ENCODE measurements around the gene AFF3.

DNA sequence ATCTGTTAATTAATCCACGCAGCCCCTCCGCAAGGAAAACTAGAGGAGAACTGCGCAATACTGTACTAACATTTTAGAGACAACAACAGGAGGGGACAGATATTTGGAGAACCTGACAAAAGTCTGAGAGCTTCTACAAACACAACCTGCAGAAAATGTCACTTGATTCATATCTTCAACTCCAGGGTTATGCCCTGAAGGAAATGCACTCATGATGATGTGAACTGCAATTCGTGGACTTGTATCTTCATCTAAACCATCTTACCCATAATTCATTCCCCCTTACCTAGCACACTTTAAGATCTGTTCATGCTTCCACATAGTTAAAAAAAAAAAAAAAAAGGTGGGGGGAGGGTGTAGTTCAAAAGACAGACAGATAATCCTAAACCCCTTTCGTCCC lies 75.5 kb downstream of the AFF3 start:
- no peak for TF ChIP-seq POLR2A (IDR thresholded peaks at IDR 0.05; ENCODE audit: low read depth, low read length)
- TF ChIP-seq, protein P1, sequence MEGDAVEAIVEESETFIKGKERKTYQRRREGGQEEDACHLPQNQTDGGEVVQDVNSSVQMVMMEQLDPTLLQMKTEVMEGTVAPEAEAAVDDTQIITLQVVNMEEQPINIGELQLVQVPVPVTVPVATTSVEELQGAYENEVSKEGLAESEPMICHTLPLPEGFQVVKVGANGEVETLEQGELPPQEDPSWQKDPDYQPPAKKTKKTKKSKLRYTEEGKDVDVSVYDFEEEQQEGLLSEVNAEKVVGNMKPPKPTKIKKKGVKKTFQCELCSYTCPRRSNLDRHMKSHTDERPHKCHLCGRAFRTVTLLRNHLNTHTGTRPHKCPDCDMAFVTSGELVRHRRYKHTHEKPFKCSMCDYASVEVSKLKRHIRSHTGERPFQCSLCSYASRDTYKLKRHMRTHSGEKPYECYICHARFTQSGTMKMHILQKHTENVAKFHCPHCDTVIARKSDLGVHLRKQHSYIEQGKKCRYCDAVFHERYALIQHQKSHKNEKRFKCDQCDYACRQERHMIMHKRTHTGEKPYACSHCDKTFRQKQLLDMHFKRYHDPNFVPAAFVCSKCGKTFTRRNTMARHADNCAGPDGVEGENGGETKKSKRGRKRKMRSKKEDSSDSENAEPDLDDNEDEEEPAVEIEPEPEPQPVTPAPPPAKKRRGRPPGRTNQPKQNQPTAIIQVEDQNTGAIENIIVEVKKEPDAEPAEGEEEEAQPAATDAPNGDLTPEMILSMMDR (conservative IDR thresholded peaks at IDR 0.05; ENCODE audit: low read depth, low read length), result no peak

All from IMR-90 (cell line).